Measurements from ENCODE around the gene C14orf132.

DNA sequence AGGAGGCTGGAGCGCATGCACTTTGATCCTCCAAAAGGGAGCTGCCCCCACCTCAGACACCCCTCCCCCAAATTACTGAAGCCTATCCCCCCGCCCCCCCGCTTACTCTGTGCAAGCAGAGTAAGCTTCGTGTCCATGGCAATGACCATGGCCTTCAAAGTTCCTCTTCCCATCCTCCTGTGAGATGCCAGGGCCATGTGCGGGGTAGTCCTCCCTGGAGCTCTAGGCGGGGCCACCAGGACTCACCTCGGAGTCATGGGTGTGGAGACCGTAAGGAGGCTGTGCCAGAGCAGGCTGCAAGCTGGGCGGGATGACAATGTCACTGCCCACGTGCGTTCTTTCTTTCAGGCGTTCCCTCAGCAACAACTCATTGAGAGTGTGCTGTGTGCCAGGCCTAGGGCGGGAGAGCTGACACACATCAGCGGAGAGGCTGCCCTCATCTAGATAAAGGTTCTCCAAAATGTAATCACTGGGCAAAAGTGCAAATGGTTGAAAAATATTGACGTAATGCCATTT lies 66.8 kb downstream of the C14orf132 start:
- TF ChIP-seq, protein P1, sequence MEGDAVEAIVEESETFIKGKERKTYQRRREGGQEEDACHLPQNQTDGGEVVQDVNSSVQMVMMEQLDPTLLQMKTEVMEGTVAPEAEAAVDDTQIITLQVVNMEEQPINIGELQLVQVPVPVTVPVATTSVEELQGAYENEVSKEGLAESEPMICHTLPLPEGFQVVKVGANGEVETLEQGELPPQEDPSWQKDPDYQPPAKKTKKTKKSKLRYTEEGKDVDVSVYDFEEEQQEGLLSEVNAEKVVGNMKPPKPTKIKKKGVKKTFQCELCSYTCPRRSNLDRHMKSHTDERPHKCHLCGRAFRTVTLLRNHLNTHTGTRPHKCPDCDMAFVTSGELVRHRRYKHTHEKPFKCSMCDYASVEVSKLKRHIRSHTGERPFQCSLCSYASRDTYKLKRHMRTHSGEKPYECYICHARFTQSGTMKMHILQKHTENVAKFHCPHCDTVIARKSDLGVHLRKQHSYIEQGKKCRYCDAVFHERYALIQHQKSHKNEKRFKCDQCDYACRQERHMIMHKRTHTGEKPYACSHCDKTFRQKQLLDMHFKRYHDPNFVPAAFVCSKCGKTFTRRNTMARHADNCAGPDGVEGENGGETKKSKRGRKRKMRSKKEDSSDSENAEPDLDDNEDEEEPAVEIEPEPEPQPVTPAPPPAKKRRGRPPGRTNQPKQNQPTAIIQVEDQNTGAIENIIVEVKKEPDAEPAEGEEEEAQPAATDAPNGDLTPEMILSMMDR (IDR thresholded peaks at IDR 0.05) = no peak
- no peak for TF ChIP-seq POLR2A (IDR thresholded peaks at IDR 0.05)
- peak in 1 of 3 donors; percentile 6 for TF ChIP-seq POLR2AphosphoS5 (IDR thresholded peaks at IDR 0.05)

Data from transverse colon (tissue), 4 donors.